HepG2 (cell line): ENCODE data around the gene NYAP1. TPM values are rescaled to one million over a fixed set of nuclear protein-coding genes. Genes with fewer than 3 reads are reported as not detected.

Experiments
- HNRNPUL1 ChIP-seq: fragments of 200-400 bp; formaldehyde crosslinking; IDR thresholded peaks from 2 replicates; pipeline ENCODE4 v1.6.1; 2017; ENCODE audit warnings: low read depth, mild to moderate bottlenecking, low read length, moderate library complexity
- MEIS1 ChIP-seq: sonication (generic); formaldehyde crosslinking; IDR thresholded peaks from 2 replicates; pipeline ENCODE4 v1.9.0; 2021; ENCODE audit warnings: mild to moderate bottlenecking, missing genetic modification reagents, moderate library complexity, borderline replicate concordance
- SMAD3 ChIP-seq: sonication (generic); formaldehyde crosslinking; IDR thresholded peaks from 2 replicates; pipeline ENCODE4 v1.4.0; 2020; ENCODE audit warnings: missing genetic modification reagents
- SRY ChIP-seq: sonication (generic); formaldehyde crosslinking; IDR thresholded peaks from 2 replicates; pipeline ENCODE4 v1.8.0; 2022; ENCODE audit warnings: mild to moderate bottlenecking, missing genetic modification reagents
- ZC3H13 ChIP-seq: sonication (generic); formaldehyde crosslinking; IDR thresholded peaks from 2 replicates; pipeline ENCODE4 v1.8.1; 2023; ENCODE audit warnings: mild to moderate bottlenecking, missing genetic modification reagents, moderate library complexity
- ZMYM2 ChIP-seq: sonication (generic); formaldehyde crosslinking; IDR thresholded peaks from 2 replicates; pipeline ENCODE4 v1.8.0; 2022; ENCODE audit warnings: mild to moderate bottlenecking, missing genetic modification reagents
- ZNF12 ChIP-seq: sonication (generic); formaldehyde crosslinking; IDR thresholded peaks from 2 replicates; pipeline ENCODE4 v1.5.0; 2020; ENCODE audit warnings: missing genetic modification reagents
- ZNF569 ChIP-seq: sonication (generic); formaldehyde crosslinking; IDR thresholded peaks from 2 replicates; pipeline ENCODE4 v1.5.0; 2020; ENCODE audit warnings: mild to moderate bottlenecking, missing genetic modification reagents, moderate library complexity, borderline replicate concordance
- ZNF816 ChIP-seq: sonication (generic); formaldehyde crosslinking; IDR thresholded peaks from 2 replicates; pipeline ENCODE4 v1.8.0; 2022; ENCODE audit warnings: missing genetic modification reagents, mild to moderate bottlenecking, borderline replicate concordance
- polyA plus RNA-seq, 8 experiments: library from polyadenylated mRNA; depleted of rRNA in 3 of 8; stranded (reverse) in 7 of 8; unstranded in 1 of 8; fragments of >200 nt; fragmentation: Illumina TruSeq in 4 of 8; extraction: Trizol in 4 of 8; gene quantifications; 2 replicates each; pipeline versions ENCODE4 v1.2.1 to v1.2.3, GENCODE V29; 2011 to 2016; ENCODE audit warnings: low read depth in 4 of 8, missing spikeins in 1 of 8, mixed read lengths in 1 of 8; ENCODE audit not compliant: insufficient read depth in 1 of 8
- total RNA-seq, 5 experiments: library from RNA; depleted of rRNA; stranded (reverse); fragments of >200 nt; fragmentation: Illumina TruSeq; extraction: Trizol; gene quantifications; 2 replicates each; pipeline ENCODE4 v1.2.3, GENCODE V29; 2016; ENCODE audit warnings: low read depth in 1 of 5
- TF ChIP-seq, protein P1 (sequence below): sonication (generic); formaldehyde crosslinking; IDR thresholded peaks from 2 replicates; pipeline ENCODE4 v1.4.0; 2020; ENCODE audit warnings: mild to moderate bottlenecking, missing genetic modification reagents
- TF ChIP-seq, protein P2 (sequence below): sonication (generic); formaldehyde crosslinking; IDR thresholded peaks from 2 replicates; pipeline ENCODE4 v1.4.0; 2020; ENCODE audit warnings: missing genetic modification reagents, low read depth, mild to moderate bottlenecking, borderline replicate concordance
- TF ChIP-seq, protein P3 (sequence below): sonication (generic); formaldehyde crosslinking; IDR thresholded peaks from 2 replicates; pipeline ENCODE4 v1.4.0; 2020; ENCODE audit warnings: mild to moderate bottlenecking, missing genetic modification reagents
- TF ChIP-seq, protein P4 (sequence below): sonication (generic); formaldehyde crosslinking; IDR thresholded peaks from 2 replicates; pipeline ENCODE4 v1.4.0; 2020; ENCODE audit warnings: mild to moderate bottlenecking, missing genetic modification reagents

NYAP1 gene
- total and polyA plus RNA-seq, 2 of the 13 experiments (the other 11 are each of a cell fraction or from before 2014, with no cell fraction given) = 0.15 to 0.46 TPM

- TF ChIP-seq, protein P1, sequence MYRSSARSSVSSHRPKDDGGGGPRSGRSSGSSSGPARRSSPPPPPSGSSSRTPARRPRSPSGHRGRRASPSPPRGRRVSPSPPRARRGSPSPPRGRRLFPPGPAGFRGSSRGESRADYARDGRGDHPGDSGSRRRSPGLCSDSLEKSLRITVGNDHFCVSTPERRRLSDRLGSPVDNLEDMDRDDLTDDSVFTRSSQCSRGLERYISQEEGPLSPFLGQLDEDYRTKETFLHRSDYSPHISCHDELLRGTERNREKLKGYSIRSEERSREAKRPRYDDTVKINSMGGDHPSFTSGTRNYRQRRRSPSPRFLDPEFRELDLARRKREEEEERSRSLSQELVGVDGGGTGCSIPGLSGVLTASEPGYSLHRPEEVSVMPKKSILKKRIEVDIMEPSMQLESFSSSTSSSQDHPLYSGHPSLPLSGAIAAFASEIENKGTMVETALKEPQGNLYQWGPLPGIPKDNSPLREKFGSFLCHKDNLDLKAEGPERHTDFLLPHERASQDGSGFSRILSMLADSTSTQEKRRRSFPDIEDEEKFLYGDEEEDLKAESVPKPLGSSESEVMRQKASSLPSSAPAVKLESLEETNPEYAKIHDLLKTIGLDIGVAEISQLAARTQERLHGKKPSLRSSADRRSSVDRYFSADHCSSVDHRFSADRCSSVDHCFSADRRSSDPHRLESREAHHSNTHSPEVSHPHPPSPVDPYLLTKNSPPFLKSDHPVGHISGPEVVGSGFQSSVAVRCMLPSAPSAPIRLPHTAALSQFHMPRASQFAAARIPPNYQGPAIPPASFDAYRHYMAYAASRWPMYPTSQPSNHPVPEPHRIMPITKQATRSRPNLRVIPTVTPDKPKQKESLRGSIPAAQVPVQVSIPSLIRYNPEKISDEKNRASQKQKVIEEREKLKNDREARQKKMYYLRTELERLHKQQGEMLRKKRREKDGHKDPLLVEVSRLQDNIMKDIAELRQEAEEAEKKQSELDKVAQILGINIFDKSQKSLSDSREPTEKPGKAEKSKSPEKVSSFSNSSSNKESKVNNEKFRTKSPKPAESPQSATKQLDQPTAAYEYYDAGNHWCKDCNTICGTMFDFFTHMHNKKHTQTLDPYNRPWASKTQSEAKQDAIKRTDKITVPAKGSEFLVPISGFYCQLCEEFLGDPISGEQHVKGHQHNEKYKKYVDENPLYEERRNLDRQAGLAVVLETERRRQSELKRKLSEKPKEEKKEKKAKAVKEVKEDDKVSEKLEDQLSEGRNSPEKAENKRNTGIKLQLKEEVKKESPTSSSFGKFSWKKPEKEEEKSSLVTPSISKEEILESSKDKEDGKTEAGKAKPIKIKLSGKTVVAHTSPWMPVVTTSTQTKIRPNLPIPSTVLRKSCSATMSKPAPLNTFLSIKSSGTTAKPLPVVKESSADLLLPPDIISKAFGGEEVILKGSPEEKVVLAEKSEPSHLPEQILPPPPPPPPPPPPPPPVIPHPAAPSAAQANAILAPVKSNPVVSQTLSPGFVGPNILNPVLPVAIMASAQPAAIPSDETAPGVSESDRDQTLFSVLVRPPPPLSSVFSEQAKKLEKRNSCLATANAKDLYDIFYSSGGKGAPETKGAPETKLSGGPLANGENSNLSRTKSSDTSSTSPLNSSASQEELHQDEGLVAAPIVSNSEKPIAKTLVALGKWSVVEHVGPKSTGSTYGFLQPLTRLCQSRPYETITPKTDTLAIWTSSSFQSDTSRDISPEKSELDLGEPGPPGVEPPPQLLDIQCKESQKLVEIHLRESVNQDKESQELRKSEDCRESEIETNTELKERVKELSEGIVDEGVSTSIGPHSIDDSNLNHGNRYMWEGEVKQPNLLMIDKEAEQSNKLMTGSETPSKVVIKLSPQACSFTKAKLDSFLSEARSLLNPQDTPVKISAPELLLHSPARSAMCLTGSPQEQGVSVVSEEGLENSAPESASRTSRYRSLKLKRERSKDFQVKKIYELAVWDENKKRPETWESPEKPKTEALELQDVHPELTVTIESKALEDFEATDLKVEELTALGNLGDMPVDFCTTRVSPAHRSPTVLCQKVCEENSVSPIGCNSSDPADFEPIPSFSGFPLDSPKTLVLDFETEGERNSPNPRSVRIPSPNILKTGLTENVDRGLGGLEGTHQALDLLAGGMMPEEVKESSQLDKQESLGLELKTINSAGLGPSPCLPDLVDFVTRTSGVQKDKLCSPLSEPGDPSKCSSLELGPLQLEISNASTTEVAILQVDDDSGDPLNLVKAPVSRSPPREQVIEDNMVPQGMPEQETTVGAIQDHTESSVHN (CRISPR knock-in tag) = no peak
- TF ChIP-seq, protein P2, sequence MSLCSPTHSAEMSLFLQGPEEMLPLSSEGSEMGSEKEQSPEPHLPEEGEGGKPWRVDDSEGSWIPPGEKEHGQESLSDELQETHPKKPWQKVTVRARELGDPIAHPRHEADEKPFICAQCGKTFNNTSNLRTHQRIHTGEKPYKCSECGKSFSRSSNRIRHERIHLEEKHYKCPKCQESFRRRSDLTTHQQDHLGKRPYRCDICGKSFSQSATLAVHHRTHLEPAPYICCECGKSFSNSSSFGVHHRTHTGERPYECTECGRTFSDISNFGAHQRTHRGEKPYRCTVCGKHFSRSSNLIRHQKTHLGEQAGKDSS = no peak
- no peak for TF ChIP-seq ZNF569 (CRISPR knock-in tag)
- no peak for TF ChIP-seq ZNF816 (CRISPR knock-in tag)
- TF ChIP-seq MEIS1 (CRISPR knock-in tag) = no peak
- TF ChIP-seq, protein P3, sequence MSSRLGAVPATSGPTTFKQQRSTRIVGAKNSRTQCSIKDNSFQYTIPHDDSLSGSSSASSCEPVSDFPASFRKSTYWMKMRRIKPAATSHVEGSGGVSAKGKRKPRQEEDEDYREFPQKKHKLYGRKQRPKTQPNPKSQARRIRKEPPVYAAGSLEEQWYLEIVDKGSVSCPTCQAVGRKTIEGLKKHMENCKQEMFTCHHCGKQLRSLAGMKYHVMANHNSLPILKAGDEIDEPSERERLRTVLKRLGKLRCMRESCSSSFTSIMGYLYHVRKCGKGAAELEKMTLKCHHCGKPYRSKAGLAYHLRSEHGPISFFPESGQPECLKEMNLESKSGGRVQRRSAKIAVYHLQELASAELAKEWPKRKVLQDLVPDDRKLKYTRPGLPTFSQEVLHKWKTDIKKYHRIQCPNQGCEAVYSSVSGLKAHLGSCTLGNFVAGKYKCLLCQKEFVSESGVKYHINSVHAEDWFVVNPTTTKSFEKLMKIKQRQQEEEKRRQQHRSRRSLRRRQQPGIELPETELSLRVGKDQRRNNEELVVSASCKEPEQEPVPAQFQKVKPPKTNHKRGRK (CRISPR knock-in tag) = no peak
- TF ChIP-seq ZNF12 (CRISPR knock-in tag) = peak; percentile 50; the same call in 1 of the 2 replicates
- TF ChIP-seq, protein P4, sequence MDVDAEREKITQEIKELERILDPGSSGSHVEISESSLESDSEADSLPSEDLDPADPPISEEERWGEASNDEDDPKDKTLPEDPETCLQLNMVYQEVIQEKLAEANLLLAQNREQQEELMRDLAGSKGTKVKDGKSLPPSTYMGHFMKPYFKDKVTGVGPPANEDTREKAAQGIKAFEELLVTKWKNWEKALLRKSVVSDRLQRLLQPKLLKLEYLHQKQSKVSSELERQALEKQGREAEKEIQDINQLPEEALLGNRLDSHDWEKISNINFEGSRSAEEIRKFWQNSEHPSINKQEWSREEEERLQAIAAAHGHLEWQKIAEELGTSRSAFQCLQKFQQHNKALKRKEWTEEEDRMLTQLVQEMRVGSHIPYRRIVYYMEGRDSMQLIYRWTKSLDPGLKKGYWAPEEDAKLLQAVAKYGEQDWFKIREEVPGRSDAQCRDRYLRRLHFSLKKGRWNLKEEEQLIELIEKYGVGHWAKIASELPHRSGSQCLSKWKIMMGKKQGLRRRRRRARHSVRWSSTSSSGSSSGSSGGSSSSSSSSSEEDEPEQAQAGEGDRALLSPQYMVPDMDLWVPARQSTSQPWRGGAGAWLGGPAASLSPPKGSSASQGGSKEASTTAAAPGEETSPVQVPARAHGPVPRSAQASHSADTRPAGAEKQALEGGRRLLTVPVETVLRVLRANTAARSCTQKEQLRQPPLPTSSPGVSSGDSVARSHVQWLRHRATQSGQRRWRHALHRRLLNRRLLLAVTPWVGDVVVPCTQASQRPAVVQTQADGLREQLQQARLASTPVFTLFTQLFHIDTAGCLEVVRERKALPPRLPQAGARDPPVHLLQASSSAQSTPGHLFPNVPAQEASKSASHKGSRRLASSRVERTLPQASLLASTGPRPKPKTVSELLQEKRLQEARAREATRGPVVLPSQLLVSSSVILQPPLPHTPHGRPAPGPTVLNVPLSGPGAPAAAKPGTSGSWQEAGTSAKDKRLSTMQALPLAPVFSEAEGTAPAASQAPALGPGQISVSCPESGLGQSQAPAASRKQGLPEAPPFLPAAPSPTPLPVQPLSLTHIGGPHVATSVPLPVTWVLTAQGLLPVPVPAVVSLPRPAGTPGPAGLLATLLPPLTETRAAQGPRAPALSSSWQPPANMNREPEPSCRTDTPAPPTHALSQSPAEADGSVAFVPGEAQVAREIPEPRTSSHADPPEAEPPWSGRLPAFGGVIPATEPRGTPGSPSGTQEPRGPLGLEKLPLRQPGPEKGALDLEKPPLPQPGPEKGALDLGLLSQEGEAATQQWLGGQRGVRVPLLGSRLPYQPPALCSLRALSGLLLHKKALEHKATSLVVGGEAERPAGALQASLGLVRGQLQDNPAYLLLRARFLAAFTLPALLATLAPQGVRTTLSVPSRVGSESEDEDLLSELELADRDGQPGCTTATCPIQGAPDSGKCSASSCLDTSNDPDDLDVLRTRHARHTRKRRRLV = no peak
- no peak for TF ChIP-seq ZMYM2
- no peak for TF ChIP-seq SRY (CRISPR knock-in tag)
- no peak for TF ChIP-seq HNRNPUL1
- TF ChIP-seq ZC3H13 (CRISPR knock-in tag) = no peak
- no peak for TF ChIP-seq SMAD3
These were observed 4.6 kb upstream of the NYAP1 start, which contains the start of gene TSC22D4 (continued) for GRCh38 chr7:100478958-100479660.
